ENCODE data around the gene KRT86. TPM values are rescaled to one million over a fixed set of nuclear protein-coding genes. Genes with fewer than 3 reads are reported as not detected.

The KRT86 gene
- total and polyA plus RNA-seq, 2 donors (not counting 1 experiment from before 2014, with no cell fraction given), result 0.02 to 0.17 TPM

- Histone ChIP-seq H3K9me3 (ENCODE audit: control insufficient read depth, insufficient read depth, low read depth, low read length) (no peaks in the 10 kb centered on the region), H3K79me2 (ENCODE audit: control insufficient read depth, insufficient read depth, low read length) (no peaks in the 10 kb centered on the region), H4K20me1 (ENCODE audit: control insufficient read depth, extremely low read depth, insufficient read depth, low read length) (no peaks in the 10 kb centered on the region), H2AFZ (ENCODE audit: low read length) (peak overlapping the region; percentile 71), H3K9ac (ENCODE audit: insufficient read depth, low read length) (peak overlapping the region; percentile 26), H3K4me1 (ENCODE audit: control insufficient read depth, extremely low read depth, insufficient read depth, low read length) (peaks cover 13% of the 10 kb centered on the region), H3K27me3 (ENCODE audit: control insufficient read depth, insufficient read depth, low read length) (no peaks in the 10 kb centered on the region), H3K4me3 (replicated peaks in 1 of 4; ENCODE audit: control extremely low read depth in 1 of 4, insufficient read depth in 1 of 4, low read depth in 3 of 4, low read length in 4 of 4) (no peak overlapping the region), H3K4me2 (ENCODE audit: extremely low read depth, insufficient read depth, low read length) (peak overlapping the region; percentile 58), H3K36me3 (ENCODE audit: control insufficient read depth, insufficient read depth, low read length) (no peaks in the 10 kb centered on the region), H3K27ac (ENCODE audit: insufficient read depth, low read length) (peak overlapping the region; percentile 81)
- DNase-seq (ENCODE audit: low read depth in 2 of 2), result peak; percentile 90 to 91
- TF ChIP-seq CTCF (conservative IDR thresholded peaks at IDR 0.05 in 1 of 2, IDR thresholded peaks at IDR 0.05 in 1 of 2; ENCODE audit: low read depth in 1 of 2, low read length in 2 of 2) (no peak), EZH2 (IDR thresholded peaks at IDR 0.05; ENCODE audit: low read length, missing control alignments) (no peak)
These were observed 30.4 kb upstream of the KRT86 start for GRCh38 chr12:52243856-52244614.

GRCh38 chr12:52244615-52244994 is 29.8 kb upstream of the KRT86 start:
- no peak for TF ChIP-seq EZH2 (IDR thresholded peaks at IDR 0.05; ENCODE audit: low read length, missing control alignments)
- no peak for TF ChIP-seq CTCF (conservative IDR thresholded peaks at IDR 0.05 in 1 of 2, IDR thresholded peaks at IDR 0.05 in 1 of 2; ENCODE audit: low read depth in 1 of 2, low read length in 2 of 2)
- Histone ChIP-seq H3K36me3 (ENCODE audit: control insufficient read depth, insufficient read depth, low read length) (no peaks in the 10 kb centered on the region), H3K27ac (ENCODE audit: insufficient read depth, low read length) (peak overlapping the region; percentile 81), H3K4me3 (replicated peaks in 1 of 4; ENCODE audit: control extremely low read depth in 1 of 4, insufficient read depth in 1 of 4, low read depth in 3 of 4, low read length in 4 of 4) (no peak overlapping the region), H3K27me3 (ENCODE audit: control insufficient read depth, insufficient read depth, low read length) (no peaks in the 10 kb centered on the region), H3K9me3 (ENCODE audit: control insufficient read depth, insufficient read depth, low read depth, low read length) (no peaks in the 10 kb centered on the region), H2AFZ (ENCODE audit: low read length) (peak overlapping the region; percentile 71), H4K20me1 (ENCODE audit: control insufficient read depth, extremely low read depth, insufficient read depth, low read length) (no peaks in the 10 kb centered on the region), H3K79me2 (ENCODE audit: control insufficient read depth, insufficient read depth, low read length) (no peaks in the 10 kb centered on the region), H3K4me1 (ENCODE audit: control insufficient read depth, extremely low read depth, insufficient read depth, low read length) (peaks cover 13% of the 10 kb centered on the region), H3K9ac (ENCODE audit: insufficient read depth, low read length) (peak overlapping the region; percentile 26), H3K4me2 (ENCODE audit: extremely low read depth, insufficient read depth, low read length) (no peak overlapping the region)
- DNase-seq (ENCODE audit: low read depth in 2 of 2), result no peak

GRCh38 chr12:52245259-52245961 is 29.0 kb upstream of the KRT86 start:
- H3K4me2 ChIP-seq (ENCODE audit: extremely low read depth, insufficient read depth, low read length), result no peak overlapping the region

More at GRCh38 chr12:52245259-52245961, 29.0 kb upstream of the KRT86 start:
- no peaks in the 10 kb centered on the region for H3K9me3 ChIP-seq (ENCODE audit: control insufficient read depth, insufficient read depth, low read depth, low read length)
- TF ChIP-seq CTCF (conservative IDR thresholded peaks at IDR 0.05 in 1 of 2, IDR thresholded peaks at IDR 0.05 in 1 of 2; ENCODE audit: low read depth in 1 of 2, low read length in 2 of 2) (no peak), EZH2 (IDR thresholded peaks at IDR 0.05; ENCODE audit: low read length, missing control alignments) (no peak)
- H4K20me1 ChIP-seq (ENCODE audit: control insufficient read depth, extremely low read depth, insufficient read depth, low read length), result no peaks in the 10 kb centered on the region
- H2AFZ ChIP-seq (ENCODE audit: low read length), result no peak overlapping the region
- no peaks in the 10 kb centered on the region for H3K27me3 ChIP-seq (ENCODE audit: control insufficient read depth, insufficient read depth, low read length)
- no peak overlapping the region for H3K9ac ChIP-seq (ENCODE audit: insufficient read depth, low read length)
- no peaks in the 10 kb centered on the region for H3K36me3 ChIP-seq (ENCODE audit: control insufficient read depth, insufficient read depth, low read length)
- DNase-seq (ENCODE audit: low read depth in 2 of 2), result no peak
- peaks cover 13% of the 10 kb centered on the region for H3K4me1 ChIP-seq (ENCODE audit: control insufficient read depth, extremely low read depth, insufficient read depth, low read length)
- no peak overlapping the region for H3K4me3 ChIP-seq (replicated peaks in 1 of 4; ENCODE audit: control extremely low read depth in 1 of 4, insufficient read depth in 1 of 4, low read depth in 3 of 4, low read length in 4 of 4)
- H3K27ac ChIP-seq (ENCODE audit: insufficient read depth, low read length), result no peak overlapping the region
- no peaks in the 10 kb centered on the region for H3K79me2 ChIP-seq (ENCODE audit: control insufficient read depth, insufficient read depth, low read length)
